Endothelial cell of umbilical vein (primary cell): ENCODE measurements around the gene ID2.

Experiments
- EZH2 ChIP-seq: IDR thresholded peaks from 2 replicates; pipeline ENCODE4 v1.6.1; 2012; ENCODE audit warnings: borderline replicate concordance, low read depth, mild to moderate bottlenecking, moderate library complexity, low read length, inconsistent platforms; ENCODE audit not compliant: severe bottlenecking
- GATA2 ChIP-seq: IDR thresholded peaks from 2 replicates; pipeline ENCODE4 v1.7.0; 2011; ENCODE audit warnings: low read depth, mild to moderate bottlenecking, moderate library complexity, mixed read lengths, low read length; ENCODE audit not compliant: insufficient read length, insufficient read depth
- JUN ChIP-seq: IDR thresholded peaks from 2 replicates; pipeline ENCODE4 v1.6.1; 2011; ENCODE audit warnings: borderline replicate concordance, low read depth; ENCODE audit not compliant: insufficient read length, insufficient read depth
- MYC ChIP-seq: IDR thresholded peaks from one replicate; pipeline ENCODE4 v1.6.1; 2011; ENCODE audit warnings: mild to moderate bottlenecking, low read depth, low read length
- POLR2A ChIP-seq: IDR thresholded peaks from 2 replicates; pipeline ENCODE4 v1.6.1; 2012; ENCODE audit warnings: low read depth, mild to moderate bottlenecking, control low read depth, low read length
- POLR2AphosphoS5 ChIP-seq: IDR thresholded peaks from 2 replicates; pipeline ENCODE4 v1.6.1; 2012; ENCODE audit warnings: low read depth, mild to moderate bottlenecking, control low read depth, low read length, moderate library complexity; ENCODE audit not compliant: insufficient read depth
- TF ChIP-seq, protein P1 (sequence below), 2 donors: IDR thresholded peaks; 1 replicate in 1 of 2; 2 replicates in 1 of 2; pipeline ENCODE4 v1.5.1; 2011; ENCODE audit warnings: low read length in 2 of 2, mild to moderate bottlenecking in 2 of 2, moderate library complexity in 2 of 2, control low read depth in 1 of 2, inconsistent platforms in 1 of 2, low read depth in 1 of 2; ENCODE audit not compliant: insufficient read depth in 1 of 2; ENCODE audit errors: extremely low read depth in 1 of 2

DNA sequence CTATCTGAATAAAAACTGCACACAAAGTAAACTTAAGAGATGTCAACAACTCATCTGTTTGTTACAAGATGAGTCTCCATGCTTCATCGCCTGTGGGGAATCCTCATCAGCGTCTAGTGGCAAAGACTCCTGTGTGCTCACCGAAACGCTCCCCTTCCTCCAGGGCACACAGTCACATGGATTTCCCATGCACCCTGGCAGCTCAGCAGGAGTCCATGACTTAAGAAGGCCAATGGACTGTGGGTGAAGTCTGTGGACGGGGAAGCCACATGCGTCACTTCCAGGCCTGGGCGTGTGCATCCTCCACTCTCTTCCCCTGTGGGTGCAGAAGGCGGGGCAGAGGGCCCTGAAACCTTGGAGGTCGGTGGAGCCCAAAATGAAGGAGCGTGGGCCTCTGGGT lies 41.1 kb downstream of the ID2 start:
- TF ChIP-seq POLR2AphosphoS5 (no peak), POLR2A (no peak), JUN (no peak), EZH2 (no peak), MYC (no peak), GATA2 (no peak)
- TF ChIP-seq, protein P1, sequence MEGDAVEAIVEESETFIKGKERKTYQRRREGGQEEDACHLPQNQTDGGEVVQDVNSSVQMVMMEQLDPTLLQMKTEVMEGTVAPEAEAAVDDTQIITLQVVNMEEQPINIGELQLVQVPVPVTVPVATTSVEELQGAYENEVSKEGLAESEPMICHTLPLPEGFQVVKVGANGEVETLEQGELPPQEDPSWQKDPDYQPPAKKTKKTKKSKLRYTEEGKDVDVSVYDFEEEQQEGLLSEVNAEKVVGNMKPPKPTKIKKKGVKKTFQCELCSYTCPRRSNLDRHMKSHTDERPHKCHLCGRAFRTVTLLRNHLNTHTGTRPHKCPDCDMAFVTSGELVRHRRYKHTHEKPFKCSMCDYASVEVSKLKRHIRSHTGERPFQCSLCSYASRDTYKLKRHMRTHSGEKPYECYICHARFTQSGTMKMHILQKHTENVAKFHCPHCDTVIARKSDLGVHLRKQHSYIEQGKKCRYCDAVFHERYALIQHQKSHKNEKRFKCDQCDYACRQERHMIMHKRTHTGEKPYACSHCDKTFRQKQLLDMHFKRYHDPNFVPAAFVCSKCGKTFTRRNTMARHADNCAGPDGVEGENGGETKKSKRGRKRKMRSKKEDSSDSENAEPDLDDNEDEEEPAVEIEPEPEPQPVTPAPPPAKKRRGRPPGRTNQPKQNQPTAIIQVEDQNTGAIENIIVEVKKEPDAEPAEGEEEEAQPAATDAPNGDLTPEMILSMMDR (IDR thresholded peaks at IDR 0.05; ENCODE audit: extremely low read depth in 1 of 2, insufficient read depth in 1 of 2, low read depth in 1 of 2, low read length in 2 of 2): no peak
